Measurements from ENCODE around the gene MFAP3L.

MFAP3L gene

DNA sequence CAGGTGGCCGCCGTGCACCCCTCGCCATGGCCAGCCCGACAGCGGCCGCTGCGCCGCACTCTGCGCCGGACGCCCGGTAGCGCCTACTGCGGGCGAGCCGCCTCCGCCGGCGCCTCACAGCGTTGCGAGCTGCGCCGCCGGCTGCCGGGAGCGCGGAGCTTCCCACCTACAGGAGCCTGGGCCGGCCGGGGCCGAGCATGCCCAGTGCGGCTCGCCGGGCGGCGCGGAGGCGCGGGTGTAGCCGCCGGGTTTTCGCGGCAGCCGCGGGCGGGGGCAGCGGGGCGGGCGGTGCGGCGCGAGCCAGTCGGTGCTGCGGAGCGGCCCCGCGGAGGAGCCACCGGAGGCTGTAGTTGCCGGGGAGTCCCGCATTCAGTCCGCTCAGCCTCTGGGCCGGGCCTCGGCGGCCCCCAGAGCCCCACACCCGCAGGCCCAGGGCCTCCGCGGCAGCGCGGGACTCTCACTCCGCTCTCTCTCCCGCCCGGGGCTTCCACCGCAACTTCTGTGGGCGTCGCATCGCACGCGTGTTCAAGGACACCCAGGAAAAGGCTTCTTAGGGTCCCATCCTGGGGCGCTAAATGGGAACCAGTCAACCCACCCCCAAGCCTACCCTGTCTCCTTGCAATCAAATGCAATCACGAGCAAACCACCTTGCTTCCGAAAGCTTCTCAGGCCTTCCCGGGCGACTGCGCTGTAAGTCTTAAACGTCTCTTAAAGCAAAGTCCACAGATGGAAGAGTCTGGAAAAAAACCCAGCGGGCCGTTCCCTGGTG, at the start of gene MFAP3L:
MFAP3L (minus strand) TSS at position 143 of the 769 bp plus-strand sequence. CDS start 20,518 bp downstream, outside the sequence.
- DNase-seq (ENCODE audit: low read depth): peak; percentile 90
- TF ChIP-seq, protein P1, sequence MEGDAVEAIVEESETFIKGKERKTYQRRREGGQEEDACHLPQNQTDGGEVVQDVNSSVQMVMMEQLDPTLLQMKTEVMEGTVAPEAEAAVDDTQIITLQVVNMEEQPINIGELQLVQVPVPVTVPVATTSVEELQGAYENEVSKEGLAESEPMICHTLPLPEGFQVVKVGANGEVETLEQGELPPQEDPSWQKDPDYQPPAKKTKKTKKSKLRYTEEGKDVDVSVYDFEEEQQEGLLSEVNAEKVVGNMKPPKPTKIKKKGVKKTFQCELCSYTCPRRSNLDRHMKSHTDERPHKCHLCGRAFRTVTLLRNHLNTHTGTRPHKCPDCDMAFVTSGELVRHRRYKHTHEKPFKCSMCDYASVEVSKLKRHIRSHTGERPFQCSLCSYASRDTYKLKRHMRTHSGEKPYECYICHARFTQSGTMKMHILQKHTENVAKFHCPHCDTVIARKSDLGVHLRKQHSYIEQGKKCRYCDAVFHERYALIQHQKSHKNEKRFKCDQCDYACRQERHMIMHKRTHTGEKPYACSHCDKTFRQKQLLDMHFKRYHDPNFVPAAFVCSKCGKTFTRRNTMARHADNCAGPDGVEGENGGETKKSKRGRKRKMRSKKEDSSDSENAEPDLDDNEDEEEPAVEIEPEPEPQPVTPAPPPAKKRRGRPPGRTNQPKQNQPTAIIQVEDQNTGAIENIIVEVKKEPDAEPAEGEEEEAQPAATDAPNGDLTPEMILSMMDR (IDR thresholded peaks at IDR 0.05; ENCODE audit: insufficient read depth, low read depth, low read length, missing control alignments): no peak
- H3K4me3 ChIP-seq (ENCODE audit: low read depth, low read length): peak within 1 kb of the TSS; percentile 69

DNA sequence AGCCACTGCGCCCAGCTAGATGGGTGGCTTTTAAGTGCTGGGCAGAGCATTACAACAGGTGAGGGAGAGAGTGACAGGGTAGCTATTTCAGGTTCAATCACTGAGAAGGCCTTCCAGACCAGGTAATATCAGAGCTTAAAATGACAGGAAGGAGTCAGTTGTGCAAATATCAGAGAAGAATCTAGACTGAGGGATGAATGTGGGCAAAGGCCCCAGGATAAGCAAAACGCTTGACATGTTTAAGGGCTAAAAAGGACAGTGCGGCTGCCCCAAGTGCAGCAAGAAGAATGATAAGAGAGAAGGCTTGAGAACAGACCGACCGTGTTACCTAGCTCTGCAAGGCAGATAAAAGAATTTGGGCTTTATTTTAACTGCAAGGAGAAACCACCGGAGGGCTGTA, 45.0 kb upstream of the MFAP3L start:
- DNase-seq (ENCODE audit: low read depth): no peak
- no peak overlapping the region for H3K4me3 ChIP-seq (ENCODE audit: low read depth, low read length)
- TF ChIP-seq, protein P1 (IDR thresholded peaks at IDR 0.05; ENCODE audit: insufficient read depth, low read depth, low read length, missing control alignments): no peak

DNA sequence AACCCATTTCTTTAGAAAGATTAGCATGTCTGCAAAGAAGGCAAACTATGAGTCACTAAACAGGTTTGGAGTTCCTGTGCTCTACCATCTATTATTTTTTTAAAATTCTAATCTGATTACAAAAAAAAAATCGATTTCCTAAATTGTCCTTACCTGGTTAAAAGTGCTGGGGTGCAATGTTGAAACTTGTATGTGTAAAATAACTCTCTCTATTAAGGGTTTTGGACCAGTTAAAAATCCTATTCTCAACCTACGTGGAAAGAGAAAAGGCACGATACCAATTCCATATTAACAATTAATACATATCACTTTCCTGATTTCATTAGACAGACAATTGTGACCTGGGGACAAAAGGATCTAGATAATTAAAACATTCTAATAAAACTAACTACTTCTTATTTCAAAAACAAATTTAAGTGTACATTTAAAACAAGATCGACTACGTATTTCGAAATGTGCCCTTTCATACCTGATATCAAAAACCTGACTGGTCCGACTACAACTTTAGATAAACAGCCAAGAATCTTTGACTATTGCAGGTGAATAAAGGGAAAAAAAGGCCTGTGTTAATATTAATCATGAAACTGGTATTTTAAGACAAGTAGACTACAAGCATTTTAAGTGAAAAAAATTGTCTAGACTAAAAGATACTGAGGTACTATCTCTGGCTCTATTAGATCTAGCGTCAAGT, 42.4 kb upstream of the MFAP3L start:
- H3K4me3 ChIP-seq (ENCODE audit: low read depth, low read length): no peak overlapping the region
- DNase-seq (ENCODE audit: low read depth): no peak

DNA sequence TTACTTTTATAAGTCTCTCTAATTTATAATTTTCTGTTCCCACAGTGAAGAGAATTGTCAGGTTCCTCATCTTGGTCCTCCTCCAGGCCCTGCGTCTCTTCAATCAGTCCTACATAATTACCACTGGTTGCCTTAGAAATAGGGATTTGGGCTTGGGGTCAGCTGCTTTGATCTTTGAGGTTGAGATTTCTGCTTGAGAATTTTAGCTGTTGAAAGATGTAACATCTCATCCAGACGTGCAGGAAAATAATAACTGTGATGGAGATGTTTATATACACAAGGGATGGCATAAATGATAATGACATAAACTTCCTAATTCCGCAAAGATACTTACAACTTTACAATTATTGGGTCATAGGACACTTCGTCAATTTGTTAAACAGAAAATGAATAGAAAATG, 33.2 kb upstream of the MFAP3L start:
- no peak overlapping the region for H3K4me3 ChIP-seq (ENCODE audit: low read depth, low read length)
- DNase-seq (ENCODE audit: low read depth): no peak
- TF ChIP-seq, protein P1 (IDR thresholded peaks at IDR 0.05; ENCODE audit: insufficient read depth, low read depth, low read length, missing control alignments): no peak

More for the DNA sequence above, 42.4 kb upstream of the MFAP3L start:
- TF ChIP-seq, protein P1 (IDR thresholded peaks at IDR 0.05; ENCODE audit: insufficient read depth, low read depth, low read length, missing control alignments): no peak

DNA sequence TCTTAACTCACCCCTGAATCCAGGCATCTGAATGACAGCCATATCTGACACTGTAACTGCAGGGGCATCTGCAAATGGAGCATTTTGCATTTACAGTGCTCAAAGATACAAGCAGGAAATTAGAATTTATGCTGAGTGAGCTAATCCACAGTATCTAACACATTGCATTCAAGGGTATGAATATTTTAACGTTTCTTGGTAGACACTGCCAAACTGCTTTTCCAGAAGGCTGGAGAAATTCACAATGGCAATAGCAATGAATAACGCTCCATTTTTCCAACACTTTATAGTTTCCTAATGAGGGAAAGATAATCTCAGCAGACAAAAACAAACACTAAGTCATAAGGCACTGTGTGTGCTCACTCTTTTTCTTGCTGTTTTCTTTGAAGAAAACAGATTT, 32.6 kb upstream of the MFAP3L start:
- no peak for DNase-seq (ENCODE audit: low read depth)
- TF ChIP-seq, protein P1 (IDR thresholded peaks at IDR 0.05; ENCODE audit: insufficient read depth, low read depth, low read length, missing control alignments): no peak
- H3K4me3 ChIP-seq (ENCODE audit: low read depth, low read length): no peak overlapping the region

DNA sequence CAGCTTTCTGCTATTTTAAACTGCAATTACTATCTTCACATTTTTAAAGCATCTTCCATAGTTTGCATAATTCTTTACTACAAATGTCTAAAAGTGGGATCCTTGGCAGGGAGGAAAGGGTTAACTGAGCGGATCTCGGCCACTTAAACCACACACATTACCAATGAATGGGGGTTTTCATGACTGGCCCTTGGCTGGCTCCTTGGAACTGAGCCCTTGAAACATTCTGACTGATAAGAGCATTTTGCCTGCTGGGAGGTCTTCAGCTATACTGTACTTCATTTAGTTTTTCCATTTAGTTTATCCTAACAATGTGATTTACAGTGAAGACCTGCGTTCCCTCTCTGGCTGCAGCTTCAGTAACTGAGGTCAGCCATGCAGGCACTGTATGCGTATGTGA, 31.7 kb upstream of the MFAP3L start:
- no peak for DNase-seq (ENCODE audit: low read depth)
- H3K4me3 ChIP-seq (ENCODE audit: low read depth, low read length): no peak overlapping the region
- TF ChIP-seq, protein P1 (IDR thresholded peaks at IDR 0.05; ENCODE audit: insufficient read depth, low read depth, low read length, missing control alignments): no peak

Measured in GM12865 (cell line).